ENCODE measurements around the gene DYRK3.
A peak's percentile ranks its signal among the peaks of the same experiment; 100 is the strongest.

DYRK3 gene

GRCh38 chr1:206684003-206684402, 48.7 kb downstream of the DYRK3 start:
- DNase-seq, result no peak

- peak; percentile 65 to 80 (median 71) for DNase-seq
Observed at GRCh38 chr1:206684478-206685333, 49.4 kb downstream of the DYRK3 start, which contains the start of gene MAPKAPK2. MAPKAPK2 (plus strand) TSS chr1:206684905; CDS start chr1:206685230, 325 bp downstream.

GRCh38 chr1:206685334-206685768, 50.0 kb downstream of the DYRK3 start:
- DNase-seq, result peak in 4 of 5 donors; percentile 15 to 42 (median 32)

GRCh38 chr1:206685769-206686477, 50.6 kb downstream of the DYRK3 start:
- DNase-seq, result peak; percentile 20 to 72 (median 48)

- DNase-seq, result peak in 1 of 5 donors; percentile 36
Observed at GRCh38 chr1:206686478-206687249, 51.3 kb downstream of the DYRK3 start.

- DNase-seq, result no peak
Observed at GRCh38 chr1:206687251-206687914, 52.0 kb downstream of the DYRK3 start.

- DNase-seq, result no peak
Observed at GRCh38 chr1:206687915-206688442, 52.6 kb downstream of the DYRK3 start.

- no peak for DNase-seq
Observed at GRCh38 chr1:206690516-206690915, 55.2 kb downstream of the DYRK3 start.

- DNase-seq, result no peak
Observed at GRCh38 chr1:206691604-206692003, 56.3 kb downstream of the DYRK3 start.

- no peak for DNase-seq
Observed at GRCh38 chr1:206693029-206693428, 57.7 kb downstream of the DYRK3 start.

- DNase-seq, result no peak
Observed at GRCh38 chr1:206693592-206693991, 58.3 kb downstream of the DYRK3 start.

GRCh38 chr1:206694171-206695124, 59.1 kb downstream of the DYRK3 start:
- no peak for DNase-seq

- DNase-seq, result no peak
Observed at GRCh38 chr1:206695733-206696132, 60.4 kb downstream of the DYRK3 start.

GRCh38 chr1:206696812-206697585, 61.7 kb downstream of the DYRK3 start:
- no peak for DNase-seq

- no peak for DNase-seq
Observed at GRCh38 chr1:206698011-206698410, 62.7 kb downstream of the DYRK3 start.

Data from T-helper 1 cell (primary cell).